Fibroblast of skin of abdomen (primary cell): ENCODE measurements around the gene KRTAP5-4.
"Not testable (repeated sequence)": the region's sequence is repeated elsewhere in the genome, so short reads cannot be mapped to it uniquely, and the experiment has no call there.

Source experiments
- DNase-seq: peaks from one replicate; pipeline ENCODE4 v3.0.0-alpha.2; 2013

The KRTAP5-4 gene

GRCh38 chr11:1652771-1653540 lies 31.0 kb upstream of the KRTAP5-4 start:
- peak; percentile 39 for DNase-seq

DNA sequence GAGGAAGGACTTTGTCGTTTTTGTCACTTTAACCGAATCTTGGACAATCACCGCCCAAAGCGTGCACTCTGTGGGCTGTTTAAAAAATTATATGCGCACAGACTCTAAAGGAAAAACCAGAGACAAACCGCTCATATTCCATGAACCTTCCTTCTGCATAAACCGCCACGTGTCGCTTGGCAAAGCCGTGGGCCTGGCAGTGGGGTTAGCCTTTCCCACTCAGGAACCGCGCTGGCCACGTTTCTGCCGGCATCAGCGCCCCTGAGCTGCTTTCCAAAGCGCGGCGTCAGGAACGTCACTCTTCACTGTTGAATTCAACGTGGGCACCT lies 30.5 kb upstream of the KRTAP5-4 start:
- DNase-seq, result no peak

DNA sequence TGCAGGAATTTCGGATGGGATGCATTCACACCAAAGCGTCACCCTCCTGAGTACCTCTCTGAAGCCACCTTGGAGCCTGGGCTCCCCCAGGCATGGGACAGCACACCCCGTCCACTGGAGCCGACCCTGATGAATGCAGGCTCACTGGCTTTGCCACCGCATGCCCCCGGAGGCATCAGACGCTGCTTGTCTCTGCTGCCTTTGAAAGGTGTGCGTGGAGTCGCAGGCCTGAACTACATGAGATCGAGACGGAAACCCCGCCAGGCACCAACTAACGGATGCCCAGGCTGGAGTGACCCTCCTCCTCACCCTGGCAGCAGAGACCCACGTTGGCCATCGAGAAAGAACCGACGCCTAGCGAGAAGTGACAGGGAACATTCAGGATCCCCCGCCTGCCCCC lies 30.1 kb upstream of the KRTAP5-4 start:
- no peak for DNase-seq

GRCh38 chr11:1651411-1651980 lies 29.6 kb upstream of the KRTAP5-4 start:
- DNase-seq, result no peak

- DNase-seq, result no peak
These were observed 29.0 kb upstream of the KRTAP5-4 start for GRCh38 chr11:1650918-1651262.

- no peak for DNase-seq
These were observed 28.3 kb upstream of the KRTAP5-4 start for GRCh38 chr11:1650034-1650917.

DNA sequence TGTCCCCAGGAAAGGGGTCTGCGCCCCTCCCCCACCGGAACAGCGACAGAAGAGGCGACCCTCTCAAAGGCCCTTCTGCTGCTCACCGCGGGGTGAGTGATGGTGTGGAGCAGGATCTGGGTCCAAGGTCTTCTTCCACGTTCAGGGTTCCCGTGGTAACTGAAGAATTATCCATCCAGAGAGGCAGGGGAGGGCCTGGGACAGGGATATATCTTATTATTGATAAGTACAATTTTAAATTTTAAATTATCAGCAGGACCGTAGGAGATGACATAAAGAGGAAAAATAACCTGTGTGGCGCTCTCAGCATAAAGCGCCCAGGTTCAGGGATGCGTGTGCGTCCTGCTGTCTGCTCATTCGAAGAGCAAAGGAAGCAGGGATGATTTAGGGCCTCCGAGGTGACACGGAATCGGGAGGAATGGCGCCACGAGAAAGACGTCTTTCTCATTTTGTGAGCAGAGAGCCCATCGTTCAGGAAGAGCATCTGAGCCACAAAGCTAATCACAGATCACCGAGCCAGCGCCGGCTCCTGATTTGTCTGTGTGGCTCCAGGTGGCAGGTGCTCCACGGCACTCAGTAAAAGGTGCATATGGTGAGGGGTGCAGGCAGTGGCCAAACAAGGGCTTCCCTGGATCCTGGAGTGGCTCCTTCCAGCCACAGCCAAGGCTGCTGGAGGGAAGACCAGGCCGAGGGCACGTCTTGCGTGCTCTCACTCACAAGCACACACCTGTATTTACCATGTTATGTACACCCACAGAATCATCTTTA lies 26.9 kb upstream of the KRTAP5-4 start:
- DNase-seq, result no peak

DNA sequence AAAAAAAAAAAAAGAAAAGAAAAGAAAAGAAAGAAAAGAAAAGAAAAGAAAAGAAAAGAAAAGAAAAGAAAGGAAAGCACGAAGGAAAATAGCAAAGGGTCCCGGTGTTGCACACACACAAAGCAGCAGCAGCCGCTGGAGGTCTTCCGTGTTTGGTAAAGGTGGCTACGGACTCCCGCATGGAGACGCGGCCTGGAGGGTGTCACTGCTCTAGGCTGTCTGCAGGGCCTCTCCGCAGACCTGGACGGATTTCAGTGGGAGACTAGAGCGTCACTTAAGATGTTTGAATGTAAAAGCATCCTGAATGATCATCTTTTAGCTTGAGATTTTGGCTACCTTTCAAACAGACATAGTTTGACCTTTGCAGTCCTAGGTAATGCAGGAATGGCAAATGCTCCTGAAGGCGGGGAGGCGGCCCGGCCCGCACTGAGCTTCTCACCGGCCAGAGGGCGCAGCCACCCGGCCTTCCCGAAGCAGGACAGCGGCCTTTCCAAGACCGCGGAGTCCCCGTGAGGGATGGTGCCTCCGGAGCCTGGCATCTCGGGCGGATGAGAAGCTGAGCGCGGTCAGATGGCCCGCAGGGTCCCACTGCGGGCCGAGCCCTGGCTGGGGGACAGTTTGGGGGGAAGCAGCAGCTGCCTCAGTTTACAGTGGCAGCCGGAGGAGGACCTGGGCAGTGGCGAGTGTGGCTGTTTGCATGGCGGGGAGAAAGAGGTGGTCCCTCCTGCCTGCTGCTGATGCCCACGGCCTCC lies 26.1 kb upstream of the KRTAP5-4 start:
- no peak for DNase-seq

DNA sequence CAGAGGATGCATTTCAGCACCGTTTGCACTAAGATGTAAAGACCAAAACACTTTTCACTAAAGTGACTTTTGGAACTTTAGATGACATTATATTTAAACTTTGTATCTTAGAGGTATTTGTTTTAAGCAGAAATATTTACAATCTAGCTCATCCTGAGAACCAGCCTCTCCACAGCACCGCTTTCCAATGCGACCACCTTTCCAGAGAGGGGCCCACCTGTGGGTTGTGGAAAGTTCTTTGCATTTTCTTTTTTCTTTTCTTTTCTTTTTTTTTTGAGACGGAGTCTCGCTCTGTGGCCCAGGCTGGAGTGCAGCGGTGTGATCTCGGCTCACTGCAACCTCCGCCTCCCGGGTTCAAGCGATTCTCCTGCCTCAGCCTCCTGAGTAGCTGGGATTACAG lies 24.6 kb upstream of the KRTAP5-4 start:
- not testable (repeated sequence) for DNase-seq

DNA sequence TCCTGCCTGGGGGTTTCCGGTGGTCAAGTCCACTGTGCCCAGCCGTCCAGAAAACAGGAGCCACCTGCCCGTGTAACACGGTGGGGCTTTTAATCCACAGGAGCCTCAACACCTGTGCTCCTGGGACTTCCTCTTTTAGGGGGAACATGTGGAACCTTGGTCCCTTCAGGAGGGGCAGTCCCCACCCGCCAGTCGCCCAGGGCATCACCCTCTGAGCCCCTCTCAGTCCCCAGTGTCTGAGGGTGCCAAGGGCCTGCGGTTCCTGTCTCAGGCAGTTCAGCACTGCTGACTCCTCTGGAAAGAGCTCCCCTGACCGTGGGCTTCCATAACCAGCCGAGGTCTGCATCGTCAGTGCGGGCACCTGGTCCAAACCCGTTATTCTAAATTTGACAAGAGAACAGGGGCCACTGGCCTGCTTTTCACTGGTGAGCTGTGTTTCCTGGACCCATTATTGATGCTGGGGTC lies 23.5 kb upstream of the KRTAP5-4 start:
- DNase-seq, result no peak

DNA sequence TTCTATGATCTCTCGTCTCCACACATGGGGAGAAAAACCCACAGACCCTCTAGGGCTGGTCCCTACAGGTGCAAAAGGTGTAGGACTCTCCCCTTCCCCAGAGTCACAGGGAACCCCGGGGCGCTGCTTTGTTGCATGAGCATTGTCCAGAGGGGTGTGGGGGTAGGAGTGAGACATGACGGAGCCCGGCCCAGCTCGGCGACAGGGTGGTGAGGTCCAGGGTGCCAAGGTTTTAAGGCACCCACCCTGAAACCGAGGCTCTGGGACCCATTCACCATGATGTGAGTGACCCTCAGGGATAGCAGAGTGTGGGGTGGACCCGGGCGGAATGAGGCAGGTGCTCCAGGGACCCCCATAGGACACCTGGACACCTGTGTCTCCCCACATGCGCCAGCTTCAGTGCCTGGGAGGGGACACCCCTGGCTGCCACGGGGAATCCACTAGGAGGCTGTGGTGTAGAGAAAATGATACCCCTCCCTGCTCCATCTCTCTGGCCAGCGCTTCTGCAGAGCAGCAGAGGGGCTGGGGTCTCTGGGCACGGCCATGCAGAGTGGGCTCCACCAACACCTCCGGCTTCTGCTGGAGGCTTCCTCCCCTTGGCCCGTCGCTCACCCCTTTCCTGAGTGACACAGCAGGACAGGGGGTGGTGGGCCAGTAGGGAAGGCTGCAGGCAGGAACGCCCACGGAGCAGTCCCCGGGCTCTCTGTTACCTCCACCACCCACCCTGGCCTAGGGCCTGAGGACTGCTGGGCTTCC lies 22.8 kb upstream of the KRTAP5-4 start:
- no peak for DNase-seq

- DNase-seq, result no peak
These were observed 21.3 kb upstream of the KRTAP5-4 start for GRCh38 chr11:1643146-1643690.

DNA sequence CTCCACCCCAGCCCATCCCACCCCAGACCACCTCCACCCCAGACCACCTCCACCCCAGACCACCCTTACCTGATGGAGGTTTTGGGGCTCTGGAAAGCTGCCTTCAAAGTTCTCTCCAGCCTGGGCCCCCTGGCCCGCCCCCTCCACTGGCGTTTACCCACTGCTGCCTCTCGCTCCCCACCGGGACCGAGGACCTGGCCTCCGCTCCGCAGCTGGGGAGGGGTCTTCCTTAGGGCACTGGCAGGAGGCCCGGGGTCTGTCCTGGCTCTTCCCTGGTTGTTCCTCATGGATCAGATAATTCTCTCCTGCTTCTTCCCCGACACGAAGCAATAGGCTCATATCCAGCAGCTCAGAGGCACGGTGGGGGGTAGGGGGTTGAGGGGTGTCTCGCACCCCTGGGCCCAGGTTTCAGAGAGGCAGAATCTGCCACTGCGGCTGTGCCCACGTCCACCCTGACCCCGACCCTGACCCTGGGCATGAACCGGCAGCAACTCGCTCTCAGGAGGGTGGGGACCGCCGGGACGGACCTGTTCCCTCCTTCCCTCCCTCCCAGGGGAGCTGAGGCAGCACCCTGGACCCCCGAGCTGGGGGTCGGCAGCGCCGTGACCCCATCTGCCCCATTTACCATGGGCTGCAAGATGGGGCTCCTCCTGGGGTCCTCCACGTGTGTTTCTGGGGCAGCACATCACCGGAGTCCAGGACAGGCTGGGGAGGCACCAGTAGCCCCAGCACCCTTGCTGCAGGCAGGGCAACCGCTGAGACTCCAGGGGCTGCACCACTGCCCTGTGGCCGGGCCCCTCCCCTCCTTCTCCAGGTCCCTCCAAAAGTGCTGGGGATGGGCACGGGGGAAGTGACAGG lies 20.6 kb upstream of the KRTAP5-4 start:
- no peak for DNase-seq

DNA sequence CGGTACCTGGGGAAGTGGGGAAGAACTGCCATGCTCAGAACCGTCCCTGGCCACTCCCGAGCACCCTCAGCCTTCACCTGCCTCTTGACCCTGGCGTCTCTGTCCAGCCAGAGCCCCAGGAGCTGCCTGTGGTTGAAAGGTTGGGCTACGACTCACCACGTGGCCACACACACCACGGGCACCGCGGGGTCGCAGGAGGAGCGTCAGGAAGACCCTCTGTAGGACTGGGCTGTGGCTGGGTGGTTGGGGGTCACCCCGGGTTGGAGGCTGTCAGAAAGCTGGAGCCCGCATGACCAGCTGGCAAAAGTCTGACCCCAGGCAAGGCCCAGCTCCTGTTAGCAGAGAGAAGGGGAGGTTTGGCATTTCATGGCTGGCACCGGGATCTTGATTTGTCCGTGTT lies 19.2 kb upstream of the KRTAP5-4 start:
- no peak for DNase-seq

DNA sequence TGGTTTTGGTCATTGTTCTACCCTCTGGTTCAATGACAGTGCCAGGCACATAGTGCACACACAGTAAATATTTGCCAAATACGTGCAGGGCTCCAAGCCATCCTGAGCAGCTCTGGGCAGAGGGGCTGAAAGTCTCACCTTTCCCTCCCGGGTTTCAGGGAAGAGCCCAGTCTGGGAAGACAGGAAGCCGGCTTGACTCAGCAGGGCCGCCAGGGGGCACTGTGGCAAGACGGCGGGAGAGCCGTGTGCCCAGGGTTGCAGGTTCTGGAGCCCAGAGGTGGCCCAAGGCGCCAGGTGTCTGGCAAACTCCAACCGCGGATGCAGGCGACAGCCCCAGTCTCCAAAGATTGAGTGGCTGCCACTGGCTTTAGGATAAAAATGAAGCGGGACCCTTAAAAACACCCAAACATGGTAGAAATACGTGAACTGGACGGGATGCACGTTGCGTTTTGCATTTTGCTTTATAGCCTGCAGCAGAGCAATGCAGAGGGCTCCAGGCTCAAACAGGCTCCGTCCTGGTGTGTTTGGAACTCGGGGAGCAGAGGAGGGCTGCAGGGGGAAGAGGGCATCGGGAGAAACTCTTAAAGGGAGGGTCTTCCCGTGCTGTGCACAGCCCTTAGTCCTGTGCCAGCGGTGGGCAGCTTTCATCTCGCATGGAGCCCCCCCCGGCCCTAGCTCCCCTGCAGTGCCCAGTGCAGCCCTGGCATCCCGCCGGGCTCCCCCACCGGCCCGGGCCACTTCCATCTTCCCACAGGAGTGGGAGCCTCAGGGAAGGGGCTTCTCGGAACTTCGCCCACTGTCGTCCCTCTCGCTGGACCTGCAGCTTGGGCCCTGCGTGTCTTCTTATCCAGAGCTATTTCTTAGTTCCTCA lies 18.4 kb upstream of the KRTAP5-4 start:
- no peak for DNase-seq

GRCh38 chr11:1639666-1640065 lies 17.7 kb upstream of the KRTAP5-4 start:
- no peak for DNase-seq

DNA sequence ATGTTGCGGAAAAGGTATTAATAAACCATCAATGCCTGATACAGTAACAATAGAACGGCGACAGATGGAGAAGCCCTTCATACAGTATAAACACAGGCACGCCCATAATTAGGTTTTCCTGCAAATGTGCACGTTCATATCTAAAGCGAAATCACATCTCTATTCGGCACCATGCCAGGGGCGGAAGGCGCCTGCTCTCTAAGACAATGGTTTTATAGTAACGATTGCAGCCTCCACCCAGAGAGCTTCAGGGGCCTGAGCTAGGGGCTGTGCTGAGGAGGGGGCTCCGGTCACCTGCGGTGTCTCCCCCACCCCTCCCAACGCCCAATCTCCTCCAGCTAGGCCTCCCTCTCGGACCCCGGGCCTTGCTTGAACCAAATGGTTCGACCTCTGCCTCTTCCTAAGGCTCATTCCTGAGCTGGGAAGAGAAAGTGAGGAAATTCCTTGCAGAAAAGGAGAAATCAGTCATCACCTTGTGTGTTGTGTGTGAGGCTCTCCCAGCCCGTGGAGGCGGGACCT lies 17.2 kb upstream of the KRTAP5-4 start:
- no peak for DNase-seq

GRCh38 chr11:1638344-1638743 lies 16.4 kb upstream of the KRTAP5-4 start:
- DNase-seq, result no peak

DNA sequence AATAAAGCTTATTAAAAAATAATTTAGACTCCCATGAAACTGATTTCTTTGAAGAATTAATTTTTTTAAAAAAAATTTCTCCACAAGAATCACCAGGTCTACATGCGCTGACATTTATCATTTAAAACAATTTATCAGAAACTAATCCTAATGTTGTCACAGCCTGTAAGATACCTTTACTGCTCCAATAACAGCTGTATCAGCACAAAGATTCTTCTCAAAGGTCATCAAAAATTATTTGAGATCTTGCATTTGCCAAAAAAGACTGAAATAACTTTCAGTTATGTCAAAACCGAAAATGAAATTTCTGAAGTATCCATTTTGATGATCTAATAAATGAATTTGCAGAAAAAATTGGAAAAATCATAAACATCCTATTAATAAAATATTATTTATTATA lies 15.7 kb upstream of the KRTAP5-4 start:
- no peak for DNase-seq
